Endothelial cell of umbilical vein (primary cell): ENCODE results near the gene WDFY2. TPM values are rescaled to one million over a fixed set of nuclear protein-coding genes. Genes with fewer than 3 reads are reported as not detected.

Experiments used
- BruUV-seq: library from RNA; stranded (reverse); fragments of 400-500 nt; replicated peaks from 2 replicates; lab custom pipeline; 2021; lab: Mats Ljungman, UMichigan
- CTCF ChIA-PET: fragments of 300-600, 350-600 bp; sonication (Branson Sonifier 250); formaldehyde crosslinking; loops from one replicate; lab custom pipeline; 2021; ENCODE audit warnings: antibody characterized with exemption, inconsistent platforms; lab: Charles Lee
- POLR2A ChIA-PET: fragments of 300-600, 350-600 bp; sonication (Branson Sonifier 250); formaldehyde crosslinking; loops from one replicate; lab custom pipeline; 2021; ENCODE audit warnings: antibody characterized with exemption, inconsistent platforms; lab: Charles Lee
- DNase-seq: peaks from one replicate; pipeline ENCODE4 v3.0.0-alpha.2; 2011; ENCODE audit warnings: low read depth, low spot score
- FAIRE-seq: peaks from 2 replicates; lab custom pipeline; 2011; peaks lifted over from hg19 to GRCh38; lab: Jason Lieb, UNC
- H2AFZ ChIP-seq: 2 replicates; pipeline ENCODE4 v1.6.0; 2012; ENCODE audit warnings: low read depth, low read length, control low read depth, inconsistent platforms
- H3K27ac ChIP-seq: 2 replicates; pipeline ENCODE4 v1.5.1; 2011; ENCODE audit warnings: low read depth, mild to moderate bottlenecking, control low read depth, low read length, moderate library complexity; ENCODE audit not compliant: insufficient read depth
- H3K27me3 ChIP-seq, 2 experiments: 2 replicates each; pipeline versions ENCODE4 v1.6.0 to v1.6.1; 2011; ENCODE audit warnings: low read length in 2 of 2, mixed read lengths in 1 of 2; ENCODE audit not compliant: control insufficient read depth in 2 of 2, insufficient read depth in 2 of 2
- H3K36me3 ChIP-seq, 2 experiments: 2 replicates in 1 of 2; 3 replicates in 1 of 2; pipeline ENCODE4 v1.5.1; 2011; ENCODE audit warnings: low read length in 2 of 2, mild to moderate bottlenecking in 1 of 2, moderate library complexity in 1 of 2; ENCODE audit not compliant: control insufficient read depth in 2 of 2, insufficient read depth in 2 of 2; ENCODE audit errors: extremely low read depth in 1 of 2
- H3K4me1 ChIP-seq: 3 replicates; pipeline ENCODE4 v1.5.1; 2011; ENCODE audit warnings: mild to moderate bottlenecking, low read length; ENCODE audit not compliant: control insufficient read depth, insufficient read depth; ENCODE audit errors: extremely low read depth
- H3K4me2 ChIP-seq: 2 replicates; pipeline ENCODE4 v1.6.1; 2011; ENCODE audit warnings: low read length, control low read depth, mixed read lengths; ENCODE audit not compliant: insufficient read depth
- H3K4me3 ChIP-seq, 3 experiments: fragments of 200-600 bp in 1 of 3; sonication (generic), shearing (Covaris generic) in 1 of 3; replicated peaks in 1 of 3; 2 replicates each; pipeline ENCODE4 v1.5.1; 2011 to 2016; ENCODE audit warnings: control low read depth in 3 of 3, low read length in 3 of 3, mild to moderate bottlenecking in 2 of 3, inconsistent platforms in 1 of 3, low read depth in 1 of 3, moderate library complexity in 1 of 3; ENCODE audit not compliant: insufficient read depth in 1 of 3
- H3K79me2 ChIP-seq: 2 replicates; pipeline ENCODE4 v1.6.0; 2012; ENCODE audit warnings: low read length, inconsistent platforms; ENCODE audit not compliant: control insufficient read depth, insufficient read depth
- H3K9ac ChIP-seq: replicated peaks from 2 replicates; pipeline ENCODE3; 2011; ENCODE audit warnings: low read length, control low read depth; ENCODE audit not compliant: insufficient read depth; ENCODE audit errors: extremely low read depth
- H3K9me1 ChIP-seq: replicated peaks from 3 replicates; pipeline ENCODE4 v1.6.0; 2011; ENCODE audit warnings: mild to moderate bottlenecking, low read length; ENCODE audit not compliant: control insufficient read depth, insufficient read depth; ENCODE audit errors: extremely low read depth
- H3K9me3 ChIP-seq: replicated peaks from 2 replicates; pipeline ENCODE4 v1.5.1; 2012; ENCODE audit warnings: low read length, inconsistent platforms; ENCODE audit not compliant: control insufficient read depth, insufficient read depth
- H4K20me1 ChIP-seq: replicated peaks from 2 replicates; pipeline ENCODE3; 2011; ENCODE audit warnings: mild to moderate bottlenecking, low read length; ENCODE audit not compliant: control insufficient read depth, insufficient read depth; ENCODE audit errors: extremely low read depth
- EZH2 ChIP-seq: IDR thresholded peaks from 2 replicates; pipeline ENCODE4 v1.6.1; 2012; ENCODE audit warnings: borderline replicate concordance, low read depth, mild to moderate bottlenecking, moderate library complexity, low read length, inconsistent platforms; ENCODE audit not compliant: severe bottlenecking
- FOS ChIP-seq: IDR thresholded peaks from 2 replicates; pipeline ENCODE4 v1.6.1; 2011; ENCODE audit warnings: mild to moderate bottlenecking, low read length, moderate library complexity, borderline replicate concordance; ENCODE audit not compliant: insufficient read depth
- GATA2 ChIP-seq: IDR thresholded peaks from 2 replicates; pipeline ENCODE4 v1.7.0; 2011; ENCODE audit warnings: low read depth, mild to moderate bottlenecking, moderate library complexity, mixed read lengths, low read length; ENCODE audit not compliant: insufficient read length, insufficient read depth
- JUN ChIP-seq: IDR thresholded peaks from 2 replicates; pipeline ENCODE4 v1.6.1; 2011; ENCODE audit warnings: borderline replicate concordance, low read depth; ENCODE audit not compliant: insufficient read length, insufficient read depth
- MYC ChIP-seq: IDR thresholded peaks from one replicate; pipeline ENCODE4 v1.6.1; 2011; ENCODE audit warnings: mild to moderate bottlenecking, low read depth, low read length
- POLR2A ChIP-seq: IDR thresholded peaks from 2 replicates; pipeline ENCODE4 v1.6.1; 2012; ENCODE audit warnings: low read depth, mild to moderate bottlenecking, control low read depth, low read length
- POLR2AphosphoS5 ChIP-seq: IDR thresholded peaks from 2 replicates; pipeline ENCODE4 v1.6.1; 2012; ENCODE audit warnings: low read depth, mild to moderate bottlenecking, control low read depth, low read length, moderate library complexity; ENCODE audit not compliant: insufficient read depth
- dilution Hi-C: fragments of 300-500 bp; cut with MboI; formaldehyde crosslinking; loops from one replicate; pipeline ENCODE4 v1.15.0; 2019; ENCODE audit warnings: low sequenced_read_pairs; ENCODE audit not compliant: extremely low pct_ligation_motif_present
- intact Hi-C: fragments of 100-400 bp; cut with micrococcal nuclease; formaldehyde crosslinking; loops from one replicate; pipeline ENCODE4 v1.10.0; 2022
- polyA plus RNA-seq, 4 experiments: library from polyadenylated mRNA; depleted of rRNA in 3 of 4; stranded (reverse) in 3 of 4; unstranded in 1 of 4; fragments of >200 nt; gene quantifications; 2 replicates each; pipeline versions ENCODE4 v1.2.1 to v1.2.3, GENCODE V29; 2011 to 2012; ENCODE audit warnings: missing spikeins in 1 of 4
- total RNA-seq: library from RNA; stranded (reverse); gene quantifications from 2 replicates; pipeline ENCODE4 v1.2.3, GENCODE V29; 2021
- TF ChIP-seq, protein P1 (sequence below), 2 donors: IDR thresholded peaks; 1 replicate in 1 of 2; 2 replicates in 1 of 2; pipeline ENCODE4 v1.5.1; 2011; ENCODE audit warnings: low read length in 2 of 2, mild to moderate bottlenecking in 2 of 2, moderate library complexity in 2 of 2, control low read depth in 1 of 2, inconsistent platforms in 1 of 2, low read depth in 1 of 2; ENCODE audit not compliant: insufficient read depth in 1 of 2; ENCODE audit errors: extremely low read depth in 1 of 2
- TF ChIP-seq, protein P2 (sequence below): IDR thresholded peaks from 2 replicates; pipeline ENCODE4 v1.6.1; 2011; ENCODE audit not compliant: insufficient read depth, insufficient read length

WDFY2 gene
- total and polyA plus RNA-seq, 2 donors (not counting 3 experiments of a cell fraction or from before 2014, with no cell fraction given) = 2.1 to 5.5 TPM

- H3K79me2 ChIP-seq = no peaks in the 10 kb centered on the region
- TF ChIP-seq, protein P1, sequence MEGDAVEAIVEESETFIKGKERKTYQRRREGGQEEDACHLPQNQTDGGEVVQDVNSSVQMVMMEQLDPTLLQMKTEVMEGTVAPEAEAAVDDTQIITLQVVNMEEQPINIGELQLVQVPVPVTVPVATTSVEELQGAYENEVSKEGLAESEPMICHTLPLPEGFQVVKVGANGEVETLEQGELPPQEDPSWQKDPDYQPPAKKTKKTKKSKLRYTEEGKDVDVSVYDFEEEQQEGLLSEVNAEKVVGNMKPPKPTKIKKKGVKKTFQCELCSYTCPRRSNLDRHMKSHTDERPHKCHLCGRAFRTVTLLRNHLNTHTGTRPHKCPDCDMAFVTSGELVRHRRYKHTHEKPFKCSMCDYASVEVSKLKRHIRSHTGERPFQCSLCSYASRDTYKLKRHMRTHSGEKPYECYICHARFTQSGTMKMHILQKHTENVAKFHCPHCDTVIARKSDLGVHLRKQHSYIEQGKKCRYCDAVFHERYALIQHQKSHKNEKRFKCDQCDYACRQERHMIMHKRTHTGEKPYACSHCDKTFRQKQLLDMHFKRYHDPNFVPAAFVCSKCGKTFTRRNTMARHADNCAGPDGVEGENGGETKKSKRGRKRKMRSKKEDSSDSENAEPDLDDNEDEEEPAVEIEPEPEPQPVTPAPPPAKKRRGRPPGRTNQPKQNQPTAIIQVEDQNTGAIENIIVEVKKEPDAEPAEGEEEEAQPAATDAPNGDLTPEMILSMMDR (IDR thresholded peaks at IDR 0.05; ENCODE audit: extremely low read depth in 1 of 2, insufficient read depth in 1 of 2, low read depth in 1 of 2, low read length in 2 of 2) = no peak
- TF ChIP-seq EZH2 (no peak), POLR2A (no peak), JUN (no peak), FOS (no peak), MYC (no peak), POLR2AphosphoS5 (no peak), GATA2 (no peak)
- TF ChIP-seq, protein P2, sequence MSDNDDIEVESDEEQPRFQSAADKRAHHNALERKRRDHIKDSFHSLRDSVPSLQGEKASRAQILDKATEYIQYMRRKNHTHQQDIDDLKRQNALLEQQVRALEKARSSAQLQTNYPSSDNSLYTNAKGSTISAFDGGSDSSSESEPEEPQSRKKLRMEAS = no peak
- no peaks in the 10 kb centered on the region for H3K4me1 ChIP-seq
- ChIA-PET CTCF (no interaction called here), POLR2A (no interaction called here)
- no peaks in the 10 kb centered on the region for H4K20me1 ChIP-seq
- DNase-seq = no peak
- BruUV-seq = no TSS peak
- no peak for FAIRE-seq
- H3K4me3 ChIP-seq = no peak overlapping the region
- intact Hi-C loops = no loop called here
- dilution Hi-C loops = no loop called here
- no peaks in the 10 kb centered on the region for H3K9me3 ChIP-seq
- H3K9me1 ChIP-seq = no peaks in the 10 kb centered on the region
- H3K36me3 ChIP-seq = no peaks in the 10 kb centered on the region
- no peak overlapping the region for H2AFZ ChIP-seq
- no peaks in the 10 kb centered on the region for H3K27me3 ChIP-seq
- no peak overlapping the region for H3K27ac ChIP-seq
- H3K9ac ChIP-seq = no peak overlapping the region
- H3K4me2 ChIP-seq = no peak overlapping the region
These were observed 7.5 kb upstream of the WDFY2 start for GRCh38 chr13:51576754-51577153.
